Activated CD4-positive, alpha-beta T cell treated with anti-CD3 and anti-CD28 coated beads for 48 hours (primary cell): ENCODE data around the gene MORN4.

ENCODE experiments used
- DNase-seq: peaks from one replicate; pipeline ENCODE4 v3.0.0-alpha.2; 2020

MORN4 gene

DNA sequence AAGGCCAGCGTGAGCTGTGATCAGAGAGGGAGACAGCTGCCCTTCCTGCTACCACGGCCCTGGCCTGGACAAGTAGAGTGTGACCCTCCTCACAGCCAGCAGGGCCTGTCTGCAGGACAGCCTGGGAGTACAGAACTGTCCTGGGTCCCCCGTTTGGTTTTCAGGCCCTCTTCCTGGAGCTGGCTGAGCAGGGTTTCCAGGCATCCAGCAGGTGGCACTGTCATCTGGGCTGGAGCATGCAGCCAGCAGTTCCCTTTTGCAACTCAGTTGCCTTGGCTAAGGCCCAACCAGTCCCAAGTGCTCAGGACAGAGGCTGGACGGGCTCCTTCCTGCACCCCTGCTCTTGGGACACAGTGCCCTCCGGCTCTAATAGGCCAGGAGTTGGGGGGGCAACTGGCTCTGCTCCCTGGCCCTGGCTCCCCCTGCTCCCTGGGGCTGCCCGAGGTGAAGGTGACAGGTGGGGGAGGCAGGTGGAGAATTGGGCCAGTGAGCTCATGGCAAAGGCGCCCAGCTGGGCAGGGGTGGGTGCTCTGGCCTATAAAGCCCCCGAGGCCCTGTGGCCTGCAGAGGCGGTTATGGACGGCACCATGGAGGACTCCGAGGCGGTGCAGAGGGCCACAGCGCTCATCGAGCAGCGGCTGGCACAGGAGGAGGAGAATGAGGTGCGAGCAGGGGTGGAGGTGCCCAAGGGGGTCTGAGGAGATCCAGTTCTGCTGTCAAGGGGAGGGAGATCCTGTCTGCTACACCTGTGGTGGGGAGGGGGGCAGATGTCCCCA is 60.9 kb downstream of the MORN4 start, which contains the start of gene ANKRD2:
TSS of gene ANKRD2 (plus strand) at position 566 of the 776 bp plus-strand sequence. CDS start at position 576, 10 bp downstream.
- DNase-seq: peak; percentile 76

DNA sequence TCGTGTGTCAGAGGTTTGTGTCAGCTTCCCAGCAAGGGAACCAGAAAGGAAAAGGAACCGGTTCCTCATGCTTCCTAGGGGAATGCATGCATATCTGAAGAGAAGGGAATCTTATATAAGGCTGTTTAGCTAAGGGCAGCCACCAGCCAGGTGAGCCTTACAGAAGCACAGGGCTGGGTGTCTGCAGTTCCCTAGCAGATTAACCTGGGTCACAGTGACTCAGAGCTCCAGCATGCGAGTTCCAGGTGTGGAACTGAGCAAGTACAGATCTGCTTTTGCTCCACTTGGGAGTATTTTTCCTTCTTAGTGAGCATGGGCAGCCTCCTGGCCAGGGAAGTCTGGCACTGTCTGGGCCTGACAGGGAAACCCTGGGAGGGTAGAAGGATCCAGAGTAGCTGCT is 61.7 kb downstream of the MORN4 start:
- DNase-seq: no peak

DNA sequence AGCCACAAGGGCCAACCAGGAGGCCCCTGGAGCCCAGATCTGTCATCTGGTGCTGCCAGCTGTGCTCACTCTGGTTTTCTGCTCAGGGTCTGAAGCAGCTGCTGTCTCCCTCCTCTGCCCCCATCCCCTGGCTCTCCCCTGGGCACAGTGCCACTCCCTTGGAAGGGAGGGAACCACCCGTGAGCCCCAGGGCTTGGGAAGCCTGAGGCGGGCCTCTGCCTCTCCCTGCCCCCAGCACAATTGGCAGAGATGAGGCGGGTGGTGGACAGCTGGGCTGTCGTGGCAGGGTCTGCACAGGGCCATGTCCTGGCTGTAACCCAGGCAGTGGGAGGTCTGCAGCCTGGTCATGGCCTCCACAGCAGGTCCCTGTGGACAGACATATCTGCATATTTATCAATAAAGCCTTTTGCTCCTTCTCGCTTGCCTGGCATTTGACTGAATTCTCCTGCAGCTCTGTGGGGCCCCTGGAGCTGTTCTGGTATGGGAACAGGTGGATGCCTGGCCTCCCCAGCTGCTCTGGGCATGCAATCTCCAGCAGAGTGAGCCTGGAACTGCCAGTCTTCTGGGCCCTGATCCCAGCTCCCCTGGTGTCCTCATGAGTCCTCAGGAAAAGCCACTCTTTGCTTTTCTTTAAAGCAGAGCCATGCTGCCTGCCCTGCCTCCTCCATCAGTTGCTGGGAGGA is 62.4 kb downstream of the MORN4 start:
- DNase-seq: no peak

DNA sequence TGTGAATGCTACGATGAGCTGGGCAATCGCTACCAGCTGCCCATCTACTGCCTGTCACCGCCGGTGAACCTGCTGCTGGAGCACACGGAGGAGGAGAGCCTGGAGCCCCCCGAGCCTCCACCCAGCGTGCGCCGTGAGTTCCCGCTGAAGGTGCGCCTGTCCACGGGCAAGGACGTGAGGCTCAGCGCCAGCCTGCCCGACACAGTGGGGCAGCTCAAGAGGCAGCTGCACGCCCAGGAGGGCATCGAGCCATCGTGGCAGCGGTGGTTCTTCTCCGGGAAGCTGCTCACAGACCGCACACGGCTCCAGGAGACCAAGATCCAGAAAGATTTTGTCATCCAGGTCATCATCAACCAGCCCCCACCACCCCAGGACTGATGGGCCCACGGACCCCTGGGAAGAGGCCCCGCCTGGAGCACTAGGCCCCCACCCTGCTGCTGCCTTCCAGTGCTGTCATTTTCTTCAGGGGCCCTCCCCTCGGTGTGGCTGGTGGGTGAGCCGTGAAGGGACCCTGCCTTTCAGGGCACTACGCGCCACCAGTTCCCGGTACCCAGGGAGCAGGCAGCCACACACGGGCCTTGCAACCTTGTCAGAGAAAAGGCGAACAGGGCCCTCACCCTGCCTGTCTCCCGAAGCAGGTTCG is 63.0 kb downstream of the MORN4 start:
- no peak for DNase-seq

DNA sequence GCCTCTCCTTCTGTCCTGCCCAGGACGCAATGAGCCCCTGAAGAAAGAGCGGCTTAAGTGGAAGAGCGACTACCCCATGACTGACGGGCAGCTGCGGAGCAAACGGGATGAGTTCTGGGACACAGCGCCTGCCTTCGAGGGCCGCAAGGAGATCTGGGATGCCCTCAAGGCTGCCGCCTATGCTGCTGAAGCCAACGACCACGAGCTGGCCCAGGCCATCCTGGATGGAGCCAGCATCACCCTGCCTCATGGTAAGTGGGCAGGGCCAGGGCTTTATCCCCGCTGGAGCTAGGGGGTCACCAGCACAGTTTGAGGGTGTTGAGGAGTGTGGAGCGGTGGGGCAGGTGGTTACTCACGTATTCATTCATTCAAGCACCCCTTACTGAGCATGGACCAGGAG is 65.4 kb downstream of the MORN4 start:
- DNase-seq: no peak

DNA sequence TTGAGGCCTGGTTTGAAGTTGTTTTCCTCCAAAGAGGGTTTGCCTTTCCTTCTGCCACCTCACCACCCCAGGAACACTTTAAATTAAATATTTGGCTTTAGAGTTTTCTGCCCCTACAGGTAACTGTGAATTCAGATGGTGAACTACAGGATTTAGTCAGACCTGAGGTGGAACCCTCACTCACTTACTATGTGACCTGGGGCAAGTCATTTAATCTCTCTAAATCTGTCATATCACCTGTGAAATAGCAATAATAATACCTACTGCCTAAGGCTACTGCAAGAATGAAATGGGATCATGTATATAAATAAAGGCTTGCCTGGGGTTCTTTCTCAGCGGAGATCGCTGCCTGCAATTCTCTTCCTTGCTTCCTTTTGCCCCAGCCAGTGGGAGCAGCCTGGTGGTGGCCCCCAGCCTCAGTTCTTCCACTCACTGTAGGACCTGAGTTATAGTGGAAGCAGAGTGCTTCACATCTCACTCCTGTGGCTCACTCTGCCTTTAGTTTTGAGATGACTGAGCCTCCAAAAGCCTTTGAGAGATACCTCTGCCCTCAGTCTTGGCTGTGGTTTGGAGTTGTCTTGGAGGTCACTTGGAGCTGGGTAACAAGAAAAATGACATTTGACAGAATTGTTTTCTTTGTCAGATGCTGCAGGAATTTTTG is 66.8 kb downstream of the MORN4 start:
- DNase-seq: no peak

DNA sequence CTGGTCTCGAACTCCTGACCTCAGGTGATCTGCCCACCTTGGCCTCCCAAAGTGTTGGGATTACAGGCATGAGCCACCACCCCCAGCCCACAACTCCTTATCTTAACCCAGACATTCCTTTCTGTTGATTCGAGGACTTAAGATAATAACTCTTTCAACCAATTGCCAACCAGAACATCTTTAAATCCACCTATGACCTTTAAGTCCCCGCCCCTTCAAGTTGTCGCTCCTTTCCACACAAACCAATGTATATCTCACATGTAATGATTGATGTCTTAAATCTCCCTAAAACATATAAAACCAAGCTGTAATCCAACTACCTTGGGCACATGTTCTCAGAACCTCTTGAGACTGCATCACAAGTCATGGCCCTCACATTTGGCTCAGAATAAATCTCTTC is 68.5 kb downstream of the MORN4 start:
- no peak for DNase-seq
